SW 1271 (cell line): ENCODE measurements around the gene ASB3.
A peak's percentile ranks its signal among the peaks of the same experiment; 100 is the strongest.
"Not testable (repeated sequence)": the region's sequence is repeated elsewhere in the genome, so short reads cannot be mapped to it uniquely, and the experiment has no call there.

ENCODE experiments used
- DNase-seq, 2 experiments: peaks; one replicate each; lab custom pipeline; 2025; lab: John Stamatoyannopoulos, UW

ASB3 gene

GRCh38 chr2:53785366-53785765 lies 1.4 kb downstream of the ASB3 start:
- no peak for DNase-seq

DNA sequence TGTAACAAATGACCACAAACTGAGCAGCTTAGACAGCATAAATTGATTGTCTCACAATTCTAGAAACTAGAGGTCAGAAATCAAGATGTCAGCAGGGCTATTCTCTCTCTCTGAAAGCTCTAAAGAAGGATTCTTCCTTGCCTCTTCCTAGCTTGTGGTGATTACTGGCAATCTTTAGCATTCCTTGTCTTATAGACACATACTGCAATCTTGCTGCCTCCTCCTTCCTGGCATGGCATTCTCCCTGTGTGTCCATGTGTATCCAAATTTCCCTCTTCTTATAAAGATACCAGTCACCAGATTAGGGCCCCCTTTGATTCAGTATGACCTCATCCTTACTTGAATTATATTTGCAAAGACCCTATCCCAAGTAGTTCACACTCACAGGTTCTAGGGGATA lies 2.3 kb downstream of the ASB3 start:
- no peak for DNase-seq

GRCh38 chr2:53782676-53783075 lies 4.1 kb downstream of the ASB3 start:
- DNase-seq = no peak

DNA sequence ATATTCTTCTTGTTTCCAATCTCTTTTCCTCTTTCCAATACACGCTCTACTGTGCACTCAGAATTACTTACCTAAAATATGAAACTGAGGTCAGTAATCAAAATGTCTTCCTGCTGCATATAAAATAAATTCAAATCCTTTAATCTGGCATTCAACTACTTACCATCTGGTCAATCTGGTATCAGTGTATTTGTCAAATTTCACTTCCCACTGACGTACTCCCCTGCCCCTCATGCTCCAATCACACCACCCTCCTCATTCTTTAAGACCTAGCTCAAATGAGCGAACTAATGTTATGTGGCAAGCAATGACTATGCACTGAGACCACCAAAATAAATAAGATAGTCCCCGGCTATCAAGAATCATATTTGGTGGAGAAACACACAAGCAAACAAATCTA lies 6.7 kb downstream of the ASB3 start:
- DNase-seq = no peak

DNA sequence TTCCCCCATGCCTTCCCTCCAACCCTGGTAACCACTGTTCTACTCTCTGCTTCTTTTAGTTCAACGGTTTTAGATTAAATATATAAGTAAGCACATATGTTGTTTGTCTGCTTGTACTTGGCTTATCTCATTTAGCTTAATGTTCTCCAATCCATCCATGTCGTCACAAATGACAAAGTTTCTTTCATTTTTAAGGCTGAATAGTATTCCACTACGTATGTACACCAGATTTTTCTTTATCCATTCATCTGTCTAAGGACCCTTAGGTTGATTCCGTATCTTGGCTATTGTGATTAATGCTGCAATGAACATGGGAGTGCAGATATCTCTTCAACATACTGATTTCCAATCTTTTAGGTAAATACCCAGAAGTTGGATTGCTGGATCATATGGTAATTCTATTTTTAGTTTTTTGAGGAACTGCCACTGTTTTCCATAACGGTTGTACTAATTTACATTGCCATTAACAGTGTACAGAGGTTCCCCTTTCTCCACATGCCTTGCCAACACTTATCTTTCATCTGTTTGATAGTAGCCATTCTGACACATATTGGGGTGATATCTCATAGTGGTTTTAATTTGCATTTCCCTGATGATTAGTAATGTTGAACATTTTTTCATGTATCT lies 8.1 kb downstream of the ASB3 start:
- no peak for DNase-seq

DNA sequence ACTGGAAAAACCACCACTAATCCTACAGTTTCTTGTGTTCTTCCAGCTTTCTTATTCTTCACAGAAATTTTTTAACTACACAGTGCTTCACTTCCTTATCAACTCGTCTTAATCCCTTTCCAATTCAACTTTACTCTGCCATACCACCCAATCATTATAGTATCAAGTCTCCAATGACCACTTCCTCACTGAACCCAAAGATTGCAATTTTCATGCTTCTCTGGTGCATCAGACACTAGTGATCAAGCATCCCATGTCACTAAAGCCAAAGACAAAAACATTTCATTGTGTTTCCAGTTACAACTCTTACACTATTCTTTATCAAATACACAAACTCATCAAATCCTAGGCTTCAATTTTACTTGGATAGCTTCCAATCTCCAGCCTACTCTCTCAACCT lies 9.6 kb downstream of the ASB3 start:
- DNase-seq = no peak

DNA sequence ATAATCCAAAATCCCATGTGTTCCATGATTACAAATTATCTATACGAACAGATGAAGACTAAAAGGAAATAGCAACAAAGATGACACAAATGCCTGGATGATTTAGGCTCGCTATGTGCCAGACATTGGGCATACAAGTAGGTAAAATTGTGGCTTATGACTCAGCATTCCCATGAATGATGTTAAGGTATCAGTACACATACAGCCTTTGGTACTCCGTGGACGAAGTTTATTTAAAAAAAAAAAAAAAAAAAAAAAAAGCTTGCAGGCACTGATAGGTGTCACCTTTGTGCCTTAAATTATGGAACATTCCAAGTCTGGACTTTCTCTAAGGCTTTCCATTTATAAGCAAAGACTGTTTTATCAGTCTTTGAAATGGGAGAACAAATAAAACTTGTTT lies 16.5 kb downstream of the ASB3 start:
- DNase-seq = no peak

- no peak for DNase-seq
Measured at GRCh38 chr2:53769318-53769945, 17.3 kb downstream of the ASB3 start.

DNA sequence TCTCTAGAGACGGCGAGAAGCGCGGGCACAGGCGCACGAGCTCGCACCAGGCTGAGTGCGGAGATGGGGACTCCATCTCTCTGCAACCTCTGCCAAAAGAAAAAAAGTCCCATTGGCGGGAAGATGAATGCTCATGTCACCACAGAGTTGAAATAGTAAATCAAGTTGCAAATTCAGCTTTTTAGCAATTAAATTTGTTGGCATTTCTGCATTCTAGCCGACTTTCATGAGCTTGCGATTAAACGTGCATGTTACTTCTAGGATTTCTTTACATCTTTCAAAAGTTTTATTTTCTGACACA lies 18.6 kb downstream of the ASB3 start:
- DNase-seq = no peak

- DNase-seq = peak; percentile 41 to 80
Measured at GRCh38 chr2:53767405-53768241, 19.1 kb downstream of the ASB3 start, which contains the start of gene CHAC2. Gene CHAC2 (plus strand): TSS chr2:53767804. CDS start chr2:53767887, 83 bp downstream.

DNA sequence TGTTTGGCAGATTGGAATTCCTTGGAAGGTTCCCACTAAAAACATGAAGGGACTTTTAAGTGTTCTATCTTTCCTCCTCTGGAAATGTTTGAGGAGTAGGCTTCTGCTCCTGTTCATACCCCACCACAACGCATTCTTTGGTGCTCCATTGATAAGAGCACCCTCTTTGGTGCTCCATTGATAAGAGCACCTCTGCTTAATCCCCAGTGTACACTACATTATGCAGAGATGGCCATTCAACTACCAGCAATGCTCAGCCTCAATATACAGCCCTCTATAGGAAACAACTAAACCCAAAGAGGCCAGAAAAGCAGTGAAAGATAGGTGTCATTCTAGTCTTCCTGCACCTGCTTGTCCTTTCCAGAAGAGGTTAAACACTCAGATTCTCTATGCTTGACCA lies 21.0 kb downstream of the ASB3 start:
- no peak for DNase-seq

DNA sequence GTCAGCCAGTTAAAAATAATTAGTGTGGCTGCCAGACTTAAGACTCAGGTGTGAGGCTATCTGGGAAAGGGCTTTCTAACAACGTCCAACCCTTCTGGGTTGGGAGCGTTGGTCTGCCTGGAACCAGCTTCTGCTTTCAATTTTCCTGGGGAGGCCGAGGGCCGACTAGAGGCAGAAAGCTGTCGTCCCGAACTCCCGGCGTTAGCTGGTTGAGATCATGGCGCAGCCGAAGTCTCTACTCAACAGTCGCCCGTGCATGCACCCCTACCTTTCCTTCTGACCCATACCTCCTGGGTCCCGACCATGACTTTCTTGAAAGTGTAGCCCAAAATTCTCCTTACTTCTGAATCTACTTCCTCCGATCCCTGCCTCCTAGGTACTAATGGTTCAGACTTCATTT lies 29.5 kb downstream of the ASB3 start:
- DNase-seq = not testable (repeated sequence)

DNA sequence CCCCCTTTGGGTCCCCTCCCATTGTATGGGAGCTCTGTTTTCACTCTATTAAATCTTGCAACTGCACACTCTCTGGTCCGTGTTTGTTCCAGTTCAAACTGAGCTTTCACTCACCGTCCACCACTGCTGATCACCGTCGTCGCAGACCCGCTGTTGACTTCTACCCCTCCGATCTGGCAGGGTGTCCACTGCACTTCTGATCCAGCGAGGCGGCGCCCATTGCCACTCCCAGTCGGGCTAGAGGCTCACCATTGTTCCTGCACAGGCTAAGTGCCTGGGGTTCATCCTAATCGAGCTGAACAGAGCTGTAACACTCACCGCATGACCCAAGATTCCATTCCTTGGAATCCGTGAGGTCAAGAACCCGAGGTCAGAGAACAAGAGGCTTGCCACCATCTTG lies 30.1 kb downstream of the ASB3 start:
- no peak for DNase-seq

GRCh38 chr2:53755121-53755520 lies 31.6 kb downstream of the ASB3 start:
- DNase-seq = no peak

DNA sequence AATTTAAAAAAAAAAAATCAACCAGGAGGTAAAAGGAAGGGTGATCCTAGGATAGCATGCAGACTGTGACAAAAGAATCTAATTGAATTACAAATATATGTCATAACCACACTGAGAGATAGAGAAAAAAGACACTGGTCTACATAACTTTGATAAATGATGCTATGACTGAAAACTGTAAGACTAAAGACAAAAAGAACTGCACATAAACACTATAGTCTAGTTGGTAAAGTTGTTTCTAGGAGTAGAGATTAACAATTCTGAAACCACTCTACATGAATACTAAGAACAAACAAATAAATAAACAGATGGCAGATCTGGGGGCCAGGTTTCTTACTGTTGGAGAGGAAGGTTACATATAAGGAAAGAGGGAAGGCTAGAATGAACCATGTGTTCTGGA lies 33.7 kb downstream of the ASB3 start:
- DNase-seq = no peak

DNA sequence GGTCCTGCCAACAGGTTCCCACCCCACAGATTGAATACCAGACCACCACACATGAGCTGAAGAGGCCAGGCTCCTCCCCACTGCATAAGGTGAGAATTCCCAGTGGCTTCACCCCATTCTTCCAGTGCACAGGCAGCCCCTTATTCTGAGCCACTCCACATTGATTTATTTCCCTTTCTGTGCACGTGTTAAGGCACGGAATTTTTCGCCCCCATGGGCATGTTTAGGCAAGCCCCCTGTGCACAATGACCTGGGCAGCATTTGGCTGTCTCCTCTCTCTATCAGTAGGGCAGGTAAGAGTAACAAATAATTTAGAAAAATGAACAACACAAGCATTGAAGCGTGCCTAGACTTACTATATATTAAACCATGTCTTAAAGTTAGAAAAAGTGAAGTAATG lies 34.4 kb downstream of the ASB3 start:
- no peak for DNase-seq

DNA sequence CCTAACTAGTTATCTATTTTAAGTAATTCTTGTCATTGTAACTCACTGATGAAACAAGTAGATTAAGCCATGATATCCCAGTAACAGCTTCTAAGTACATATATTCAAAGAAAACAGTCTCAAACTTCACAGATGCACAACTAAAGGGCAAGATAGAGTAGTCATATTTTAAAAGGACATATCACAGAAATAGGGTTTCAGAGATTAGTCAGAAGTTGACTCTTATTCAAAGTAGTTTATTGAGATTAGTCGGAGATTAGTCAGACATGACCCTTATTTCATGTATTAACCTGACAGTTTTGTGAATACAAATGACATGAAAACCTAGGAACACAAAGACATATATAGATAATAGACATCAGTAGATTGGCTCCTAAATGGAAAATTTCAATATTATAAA lies 35.0 kb downstream of the ASB3 start:
- DNase-seq = no peak

DNA sequence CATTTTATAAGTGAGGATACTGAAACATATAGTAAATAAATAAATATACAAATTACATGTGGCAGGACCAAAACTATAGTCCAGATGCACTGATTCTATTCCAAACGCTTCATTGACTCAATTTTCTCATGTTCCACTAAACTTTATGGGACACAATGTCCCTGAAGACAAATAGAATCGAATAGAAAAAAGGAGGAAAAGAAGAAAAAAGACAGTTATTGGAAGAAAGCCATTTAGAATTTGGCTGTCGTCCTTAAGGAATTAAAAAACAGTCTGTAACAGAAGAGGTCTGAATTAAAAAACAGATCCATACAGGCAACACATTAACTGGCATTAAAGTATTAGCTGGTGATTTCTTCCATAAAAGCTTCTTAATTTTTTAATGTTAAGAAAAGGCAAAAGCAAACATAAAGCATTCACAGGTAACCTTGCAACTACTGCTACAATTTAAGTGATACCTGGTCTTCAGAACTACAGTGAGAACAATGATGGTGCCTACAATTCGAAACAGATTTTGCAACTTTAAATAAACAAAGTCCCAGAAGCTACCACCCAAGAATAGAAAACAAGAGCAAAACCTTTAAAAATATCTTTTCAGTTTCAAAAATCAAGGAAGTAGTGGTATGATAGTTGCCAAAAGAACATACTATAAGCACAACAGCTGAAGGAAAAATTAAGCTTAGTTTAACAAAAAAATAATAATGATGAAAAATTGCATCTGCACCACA lies 36.5 kb downstream of the ASB3 start:
- no peak for DNase-seq

DNA sequence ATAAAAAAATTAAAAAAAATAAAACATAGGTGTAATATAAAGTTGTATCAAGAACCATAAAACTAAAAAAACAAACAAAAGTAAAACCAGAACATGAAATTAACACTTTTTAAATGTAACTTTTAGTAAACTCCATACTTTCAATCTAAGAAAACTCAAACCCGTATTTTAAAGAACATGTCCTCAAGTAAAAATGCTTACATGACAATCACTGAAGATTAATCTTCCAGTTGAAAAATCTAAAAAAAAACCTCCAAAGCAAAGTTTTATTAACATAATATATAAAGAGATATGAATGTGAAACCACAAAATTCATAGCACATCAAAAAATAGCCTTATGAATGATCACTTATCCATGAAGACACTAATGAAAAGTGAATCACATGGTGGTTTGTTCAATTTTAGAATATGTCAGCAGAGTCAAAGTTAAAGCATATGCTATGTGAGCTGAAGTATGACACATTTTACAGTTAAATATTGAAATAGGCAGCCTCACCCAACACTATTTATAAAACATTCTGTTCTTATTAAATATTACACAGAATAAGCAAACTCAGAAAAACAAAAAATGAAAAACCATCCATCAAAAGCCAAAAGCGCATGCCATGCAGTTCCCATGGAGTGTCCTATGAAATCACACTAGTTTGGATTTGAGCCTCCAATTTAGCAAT lies 42.2 kb downstream of the ASB3 start:
- DNase-seq = no peak

- peak; percentile 3 to 14 for DNase-seq
Measured at GRCh38 chr2:53740170-53740569, 46.6 kb downstream of the ASB3 start.

DNA sequence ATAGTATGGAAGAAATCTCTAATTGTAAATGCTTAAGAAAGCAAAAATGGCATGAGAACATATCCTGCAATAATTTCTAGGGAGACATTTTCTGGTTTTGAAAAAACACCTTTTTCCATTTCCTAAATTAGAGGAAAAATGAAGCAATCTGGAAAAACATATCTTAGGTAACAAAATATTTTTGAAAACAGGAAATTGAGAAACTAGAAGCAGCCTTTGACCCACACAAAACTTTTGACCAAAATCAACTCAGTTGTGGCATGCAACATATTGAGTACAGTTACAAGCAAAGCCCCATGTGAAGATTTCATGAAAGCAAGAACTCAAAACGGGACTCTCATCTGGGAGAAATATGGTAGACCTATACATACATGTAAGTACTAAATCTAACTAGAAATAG lies 47.7 kb downstream of the ASB3 start:
- DNase-seq = no peak

GRCh38 chr2:53737091-53737490 lies 49.7 kb downstream of the ASB3 start:
- DNase-seq = no peak
